Stimulated activated CD4-positive, alpha-beta T cell treated with anti-CD3 and anti-CD28 coated beads, Interleukin-4, amount 100 ng/mL, for 1 hour (primary cell): ENCODE results near the gene ATMIN.

Experiments
- DNase-seq: peaks from one replicate; pipeline ENCODE4 v3.0.0-alpha.2; 2020

The ATMIN gene

DNA sequence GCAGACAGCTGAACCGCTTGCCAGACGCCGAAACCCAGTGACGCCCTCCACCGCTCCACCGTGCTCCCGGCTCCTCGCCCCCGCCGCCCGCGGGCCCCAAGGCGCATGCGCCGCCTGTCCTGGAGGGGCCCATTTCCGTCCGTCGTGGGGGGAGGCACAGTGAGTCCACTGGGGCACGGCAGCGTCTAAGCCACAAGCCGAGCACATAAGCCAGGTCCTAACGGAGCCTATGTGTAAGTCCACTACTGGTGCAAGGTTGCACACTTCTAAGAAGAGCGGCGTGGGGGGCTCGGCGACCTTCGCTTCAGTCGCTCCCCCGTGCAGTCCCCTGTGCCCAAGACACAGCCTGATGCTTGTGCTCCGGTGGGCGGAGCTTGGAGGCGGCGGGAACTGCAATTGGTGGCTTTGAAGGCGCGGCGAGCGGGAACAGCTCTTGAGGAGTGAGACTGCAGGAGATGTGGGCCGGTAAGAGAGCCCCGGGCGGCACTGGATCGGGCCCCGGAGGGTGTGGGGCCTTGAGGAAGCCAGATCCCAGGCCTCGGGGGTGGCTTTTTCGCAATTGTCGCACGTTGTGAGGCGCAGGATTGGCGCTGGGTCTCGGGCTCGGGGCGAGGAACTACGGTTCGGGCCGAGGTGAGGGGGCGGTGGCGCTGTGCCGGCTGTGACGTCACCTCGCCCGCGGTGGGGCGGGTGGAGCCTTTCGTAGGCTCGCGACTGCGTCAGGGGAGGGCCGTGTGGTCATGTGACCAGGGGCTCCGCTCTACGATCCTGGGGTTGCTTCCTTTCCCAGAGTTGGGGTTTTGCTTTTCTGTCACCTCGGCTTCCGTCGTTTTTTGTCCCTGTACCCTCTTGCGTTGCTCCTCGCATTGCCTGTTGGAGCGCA lies 28.6 kb upstream of the ATMIN start, which contains the start of the genes CENPN and CMC2:
CENPN (plus strand) TSS at position 402 of the 883 bp plus-strand sequence. CDS start 4,726 bp downstream, outside the sequence.
CMC2 (minus strand) TSS at position 73 of the 883 bp plus-strand sequence. CDS start 9,491 bp downstream, outside the sequence.
- peak; percentile 96 for DNase-seq

DNA sequence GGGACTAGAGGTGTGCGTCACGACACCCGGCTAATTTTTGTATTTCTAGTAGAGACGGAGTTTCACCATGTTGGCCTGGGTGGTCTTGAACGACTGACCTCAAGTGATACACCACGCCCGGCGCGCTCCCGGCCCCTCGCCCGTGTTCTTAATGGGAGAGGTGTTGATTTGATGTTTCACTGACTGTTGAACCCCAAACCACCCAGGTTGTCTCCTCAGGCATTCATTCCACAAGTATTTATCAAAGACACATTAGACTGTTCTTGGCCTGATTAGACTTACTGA lies 27.2 kb upstream of the ATMIN start:
- DNase-seq = no peak

DNA sequence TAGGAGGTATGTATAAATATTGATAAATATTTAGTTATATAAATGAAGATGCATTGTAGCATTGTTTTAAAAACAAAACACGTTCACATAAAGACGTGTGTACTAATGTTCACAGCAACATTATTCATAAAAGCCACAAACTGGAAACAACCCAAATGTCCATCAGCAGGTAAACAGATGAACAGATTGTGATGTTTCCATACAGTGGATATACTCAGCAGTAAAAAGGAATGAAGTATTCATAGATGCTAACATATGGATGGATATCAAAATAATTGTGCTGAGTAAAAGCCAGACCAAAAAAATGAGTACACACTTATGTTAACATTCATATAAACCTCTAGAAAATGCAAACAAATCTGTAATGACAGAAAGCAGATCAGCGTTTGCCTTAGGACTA lies 22.7 kb upstream of the ATMIN start:
- no peak for DNase-seq

DNA sequence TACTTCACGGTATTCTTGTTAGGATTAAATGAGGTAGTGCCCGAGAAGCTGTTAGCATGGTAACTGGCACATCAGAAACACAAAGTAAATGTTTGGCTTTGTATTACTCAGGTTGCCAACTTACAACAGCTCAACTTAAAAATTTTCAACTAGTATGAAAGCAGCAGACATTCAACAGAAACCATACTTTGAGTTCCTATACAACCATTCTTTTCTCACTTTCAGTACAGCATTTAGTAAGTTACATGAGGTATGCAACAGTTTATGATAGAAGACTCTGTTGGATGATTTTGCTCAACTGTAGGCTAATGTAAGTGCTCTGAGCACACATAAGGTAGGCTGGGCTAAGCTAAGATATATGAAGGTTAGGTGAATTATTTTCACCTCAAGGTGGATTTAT lies 21.0 kb upstream of the ATMIN start:
- DNase-seq = no peak

DNA sequence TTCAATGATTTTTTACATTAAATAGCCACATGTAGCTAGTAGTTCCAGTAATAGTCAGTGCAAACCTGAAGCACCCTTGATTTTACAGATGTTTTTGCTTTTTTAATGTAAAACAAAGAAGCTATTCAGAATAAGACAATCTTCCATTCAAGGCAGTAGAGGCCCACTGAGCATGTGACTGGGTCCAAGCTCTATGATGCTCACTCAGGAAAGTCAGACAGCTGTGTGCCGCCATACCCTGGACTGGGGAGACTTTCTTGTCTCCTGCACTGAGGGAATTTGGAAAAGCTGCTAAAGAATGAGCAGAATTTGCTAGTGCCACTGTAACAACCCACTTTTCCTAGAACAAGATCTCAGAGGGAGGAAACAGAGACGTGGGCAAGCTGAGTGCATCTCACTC lies 17.1 kb upstream of the ATMIN start:
- no peak for DNase-seq

DNA sequence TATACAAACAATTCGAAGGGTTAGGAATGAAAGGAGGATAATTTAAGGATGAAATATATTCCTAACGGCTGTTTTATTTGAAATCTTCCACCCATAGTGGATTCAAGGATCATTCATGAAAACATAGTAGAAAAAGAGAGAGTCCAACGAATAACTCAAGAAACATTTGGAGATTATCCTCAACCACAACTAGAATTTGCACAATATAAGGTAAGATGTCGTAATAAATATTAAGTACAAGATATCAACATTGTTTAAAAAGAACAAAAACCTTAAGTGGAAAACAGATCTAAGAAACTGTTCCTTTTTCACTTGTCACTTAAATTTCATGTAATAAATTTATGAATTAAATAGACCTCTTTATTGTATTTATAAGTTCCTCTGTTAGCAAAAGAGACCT lies 9.2 kb upstream of the ATMIN start:
- DNase-seq = no peak

DNA sequence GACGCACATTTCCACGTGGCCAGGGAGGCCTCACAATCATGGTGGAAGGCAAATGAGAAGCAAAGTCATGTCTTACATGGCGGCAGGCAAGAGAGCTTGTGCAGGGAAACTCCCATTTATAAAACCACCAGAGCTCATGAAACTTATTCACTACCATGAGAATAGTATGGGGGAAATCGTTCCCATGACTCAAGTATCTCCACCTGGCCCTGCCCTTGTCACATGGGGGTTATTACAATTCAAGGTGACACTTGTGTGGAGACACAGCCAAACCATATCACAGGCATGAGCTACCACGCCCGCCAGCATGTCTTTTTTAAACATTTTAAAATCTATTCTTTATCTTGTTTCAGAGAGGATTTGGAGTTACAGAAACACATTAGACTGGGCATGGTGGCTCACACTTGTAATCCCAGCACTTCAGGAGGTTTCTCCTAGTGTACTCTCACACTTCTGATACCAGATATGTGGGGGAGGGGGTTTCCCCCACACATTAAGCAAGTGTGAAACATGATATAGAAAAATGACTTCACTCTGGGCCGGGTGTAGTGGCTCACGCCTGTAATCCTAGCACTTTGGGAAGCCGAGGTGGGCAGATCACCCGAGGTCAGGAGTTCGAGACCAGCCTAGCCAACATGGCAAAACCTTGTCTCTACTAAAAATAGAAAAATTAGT lies 5.6 kb upstream of the ATMIN start:
- DNase-seq = no peak

DNA sequence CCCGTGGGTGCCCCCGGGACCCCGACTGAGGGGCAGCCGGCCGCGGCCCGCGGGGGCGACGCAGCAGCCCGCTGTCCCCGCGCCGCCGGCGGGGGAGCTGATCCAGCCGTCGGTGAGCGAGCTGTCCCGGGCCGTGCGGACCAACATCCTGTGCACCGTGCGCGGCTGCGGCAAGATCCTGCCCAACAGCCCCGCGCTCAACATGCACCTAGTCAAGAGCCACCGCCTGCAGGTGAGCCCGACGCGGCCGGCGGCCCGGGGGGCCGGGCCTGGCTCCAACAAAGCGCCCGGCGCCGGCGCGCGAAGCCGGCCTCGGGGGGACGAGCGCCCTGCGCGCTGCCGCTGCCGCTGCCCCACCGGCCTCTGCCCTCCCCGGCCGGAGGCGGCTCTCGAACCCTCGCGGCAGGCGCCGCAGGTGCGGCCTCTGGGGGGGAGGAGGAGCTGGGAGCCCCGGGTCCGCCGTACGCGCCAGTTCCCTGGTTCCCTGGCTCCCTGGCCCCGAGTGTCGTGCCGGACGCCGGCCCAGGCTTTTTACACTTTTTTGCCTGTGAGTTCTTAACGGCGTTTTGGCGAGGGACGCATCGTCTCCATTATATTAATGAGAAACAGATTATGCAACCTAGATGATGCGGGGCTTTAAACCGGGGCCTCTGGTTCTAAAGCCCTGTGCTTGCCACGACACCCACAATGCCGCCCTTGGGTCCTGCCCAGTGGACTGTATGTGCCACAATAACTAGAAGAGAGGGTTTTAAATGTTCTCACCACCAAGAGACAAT lies 521 bp downstream of the ATMIN start:
- peak; percentile 51 for DNase-seq

DNA sequence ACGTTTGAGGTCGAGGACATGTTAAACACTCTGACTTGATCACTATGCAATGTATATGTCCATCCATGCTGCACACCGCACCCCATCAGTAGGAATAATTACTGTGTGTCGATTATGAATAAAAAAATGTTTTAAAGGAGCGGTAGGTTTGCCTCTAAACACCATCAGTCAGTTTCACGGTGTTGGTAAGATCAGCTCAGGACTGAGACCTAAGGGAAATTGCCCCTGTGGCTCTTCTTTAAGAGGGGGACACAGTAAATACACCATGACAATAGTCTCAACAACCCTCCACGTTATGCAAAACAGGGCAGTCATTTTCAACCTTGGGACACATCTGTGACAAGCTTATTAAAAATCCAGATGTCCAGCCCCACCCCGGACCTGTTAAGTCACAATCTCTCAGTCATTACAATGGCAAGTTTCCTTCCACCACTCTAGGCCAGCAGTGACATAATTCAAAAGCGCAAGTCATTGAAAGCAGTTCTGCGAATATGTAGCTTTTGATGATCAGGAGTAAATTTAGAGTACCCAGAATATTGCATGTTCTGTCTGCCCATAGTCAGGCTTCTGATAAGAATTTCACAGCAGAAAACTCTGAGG lies 1.2 kb downstream of the ATMIN start:
- no peak for DNase-seq

DNA sequence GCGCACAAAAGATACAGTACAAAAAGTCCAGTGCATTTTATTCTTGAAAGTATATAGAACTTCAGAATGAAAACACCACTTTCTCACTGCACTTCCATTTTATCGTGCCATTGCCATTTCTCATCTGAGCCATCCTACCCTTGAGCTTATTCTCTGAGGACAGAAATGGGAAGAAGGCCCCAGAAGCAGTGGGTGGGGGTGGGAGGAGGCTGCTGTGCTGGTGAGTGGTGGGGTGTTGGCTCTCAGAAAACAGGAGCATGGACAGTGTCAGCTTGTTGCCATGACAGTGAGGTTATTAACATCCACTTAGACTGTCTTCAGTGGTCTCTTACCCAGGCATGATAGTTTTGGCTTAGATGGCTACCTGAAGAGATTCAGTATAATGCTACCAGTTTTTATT lies 4.5 kb downstream of the ATMIN start:
- no peak for DNase-seq

DNA sequence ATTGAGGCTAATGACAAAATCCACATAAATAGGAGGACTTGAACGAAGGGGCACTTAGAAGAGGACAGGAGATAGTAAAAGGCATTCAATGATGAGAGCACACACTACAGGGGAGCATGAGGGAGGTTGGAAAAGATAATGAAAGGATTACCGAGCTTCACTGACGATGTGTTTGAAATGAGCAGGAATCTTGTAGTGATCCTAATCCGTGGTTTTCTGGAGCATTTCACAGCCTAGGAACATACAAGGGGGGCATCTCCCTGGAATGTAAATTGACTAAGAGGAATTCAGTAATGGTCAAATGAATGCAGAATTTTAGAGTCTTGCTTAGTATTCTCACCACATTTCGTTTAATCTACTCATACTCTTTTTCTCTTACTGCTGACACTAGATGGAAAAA lies 5.2 kb downstream of the ATMIN start:
- no peak for DNase-seq

DNA sequence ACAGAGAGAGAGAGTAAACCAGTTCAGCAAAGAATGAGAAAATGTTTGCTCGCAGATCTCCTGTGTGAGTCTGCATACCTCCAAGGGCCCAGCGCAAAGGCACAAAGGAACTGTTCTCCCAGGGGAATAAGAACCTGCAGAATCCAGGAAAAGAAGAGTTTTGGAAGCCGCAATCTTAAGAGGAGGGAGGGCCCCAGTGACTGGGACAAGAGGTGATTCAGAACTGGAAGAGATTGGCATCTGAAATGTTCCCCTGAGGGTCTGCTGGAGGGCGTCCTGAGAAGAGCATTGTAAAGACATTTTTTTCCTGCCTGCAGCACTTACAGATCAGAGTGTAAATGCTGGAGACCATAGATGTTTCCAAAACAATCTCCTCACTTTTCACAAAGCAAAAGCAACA lies 6.1 kb downstream of the ATMIN start:
- DNase-seq = no peak

DNA sequence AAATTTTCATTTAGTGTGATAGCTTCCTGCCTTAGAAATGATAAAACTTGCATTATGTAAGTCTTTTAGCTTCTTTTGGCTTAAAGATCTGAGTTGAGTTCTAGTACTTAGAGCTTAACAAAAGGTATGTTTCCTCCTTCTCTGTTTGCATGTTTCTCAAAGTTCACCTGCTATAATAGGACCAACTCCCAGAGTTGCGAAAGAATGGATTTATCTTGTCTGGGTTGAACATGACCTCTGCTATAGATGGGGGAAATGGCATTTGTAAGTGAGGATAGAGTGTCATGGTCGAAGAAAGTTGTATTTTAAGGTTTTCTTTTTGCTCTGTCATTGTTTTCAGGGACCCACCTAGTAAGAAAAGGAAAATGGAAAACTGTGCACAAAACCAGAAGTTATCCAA lies 7.2 kb downstream of the ATMIN start:
- no peak for DNase-seq

DNA sequence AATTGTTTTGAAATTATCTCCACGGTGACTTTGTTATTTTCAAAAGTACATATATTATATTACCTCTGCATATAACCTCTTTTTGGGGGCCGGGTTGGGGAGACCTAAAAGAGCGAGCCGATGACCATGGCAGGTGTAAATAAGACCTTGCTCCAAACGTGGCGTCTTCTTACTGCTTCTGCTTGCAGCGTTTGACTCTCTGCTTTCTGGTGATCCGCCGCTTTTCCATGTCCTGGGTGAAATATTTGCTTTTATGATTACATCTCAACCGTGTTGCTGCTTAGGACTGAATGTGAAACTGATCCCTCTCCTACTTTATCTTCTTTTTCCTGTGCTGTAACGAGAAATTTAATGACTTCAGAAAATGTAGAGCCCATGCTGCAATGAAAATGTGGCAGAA lies 18.1 kb downstream of the ATMIN start:
- no peak for DNase-seq

DNA sequence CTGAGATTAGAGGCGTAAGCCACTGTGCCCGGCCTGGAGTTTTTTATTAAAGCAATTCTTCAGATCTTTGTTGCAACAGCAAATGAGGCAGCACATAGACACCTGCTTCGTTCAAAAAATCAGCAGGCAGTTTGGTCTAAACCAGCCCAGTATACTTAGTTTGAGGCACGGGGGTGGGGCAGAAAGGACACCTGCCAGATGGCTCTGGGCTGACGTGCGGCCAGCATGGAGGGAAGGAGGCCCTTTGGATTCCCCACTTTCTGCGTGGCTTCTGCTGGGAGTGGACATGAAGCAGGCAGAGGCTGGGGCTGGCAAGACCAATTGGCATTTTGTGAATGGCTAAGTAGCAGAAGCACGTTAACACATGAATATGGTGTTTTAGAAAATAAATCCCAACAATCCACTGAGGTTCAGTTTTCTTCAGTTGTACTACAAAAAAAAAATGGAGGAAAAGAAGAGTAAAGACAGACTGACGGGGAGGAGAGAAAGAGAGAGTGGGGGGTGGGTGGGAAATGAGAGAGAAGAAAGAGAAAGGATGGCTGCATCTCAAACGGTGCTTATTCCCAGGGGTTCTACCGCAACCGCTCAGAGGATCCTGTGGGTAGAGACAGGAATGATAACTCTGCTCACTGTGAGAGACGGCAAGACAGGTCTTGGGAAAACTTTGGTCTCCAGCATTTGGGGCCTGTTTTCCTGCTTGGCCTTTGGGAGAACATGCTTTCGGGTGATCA lies 25.1 kb downstream of the ATMIN start:
- DNase-seq = no peak

DNA sequence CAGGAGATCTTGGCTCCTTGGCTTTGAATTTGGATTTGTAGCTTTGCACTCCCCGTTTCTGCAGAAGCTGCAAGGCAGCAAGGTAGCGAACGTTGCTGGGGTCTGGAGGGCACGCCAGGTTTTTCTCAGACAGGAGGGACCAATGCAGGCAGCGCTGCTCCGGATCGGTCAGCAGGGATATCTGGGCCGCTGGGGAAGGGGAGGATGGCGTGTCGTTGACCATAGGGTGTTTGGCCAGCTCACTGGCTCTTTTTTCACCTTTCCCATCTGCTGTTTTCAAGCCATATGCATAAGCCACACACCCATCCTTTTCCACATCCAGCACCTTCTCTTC lies 25.6 kb downstream of the ATMIN start:
- DNase-seq = no peak

DNA sequence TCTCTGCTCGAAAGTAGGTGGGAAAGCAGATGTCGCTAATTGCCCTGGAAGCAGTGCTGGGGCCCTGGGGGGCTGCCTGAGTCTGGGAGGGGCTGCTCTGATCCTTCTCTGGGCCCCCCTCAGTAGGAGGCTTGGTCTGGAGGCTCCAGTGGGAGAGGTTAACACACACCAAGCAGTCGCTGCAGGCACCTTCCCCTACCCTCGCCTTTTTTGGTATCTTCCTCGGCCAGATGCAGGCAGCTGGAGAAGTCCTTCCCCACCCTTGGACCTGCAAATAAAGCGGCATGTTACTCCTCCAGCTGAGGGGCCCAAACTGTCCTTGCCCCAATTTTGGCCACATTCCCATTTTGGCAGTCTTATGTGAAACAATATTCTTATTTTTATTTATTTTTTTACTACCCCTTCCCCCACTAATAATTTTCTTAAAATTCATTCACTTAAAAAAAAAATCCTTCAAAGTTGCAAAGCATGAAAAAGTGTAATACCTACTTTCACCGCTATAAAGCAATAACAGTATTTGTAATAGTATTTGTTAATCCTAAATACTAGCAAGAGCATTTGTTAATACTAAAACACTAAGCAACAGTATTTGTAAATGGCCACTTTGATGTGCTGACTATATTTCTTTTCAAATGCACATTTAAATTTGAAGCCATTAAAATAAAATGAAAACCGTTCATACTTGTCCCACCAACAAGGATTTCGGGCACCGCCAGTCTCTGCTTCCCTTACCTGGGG lies 26.4 kb downstream of the ATMIN start:
- no peak for DNase-seq

DNA sequence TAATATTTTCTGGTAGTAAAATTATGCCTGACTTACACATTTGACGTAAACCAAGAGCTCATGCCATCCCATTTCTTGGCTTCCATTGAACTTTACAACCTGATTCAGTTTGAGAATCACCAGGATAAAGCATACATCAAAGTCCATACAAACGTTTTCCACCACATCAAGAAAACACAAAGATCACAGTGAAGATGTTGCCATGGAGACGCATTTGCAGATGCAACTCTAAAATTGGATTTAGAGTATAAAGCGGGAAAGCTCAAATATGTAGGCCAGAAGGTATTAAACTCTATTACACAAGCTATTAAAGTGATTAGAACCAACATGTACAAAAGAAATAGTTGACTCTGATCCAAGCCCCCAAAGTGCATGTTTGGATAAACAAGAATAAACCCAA lies 31.0 kb downstream of the ATMIN start:
- no peak for DNase-seq

DNA sequence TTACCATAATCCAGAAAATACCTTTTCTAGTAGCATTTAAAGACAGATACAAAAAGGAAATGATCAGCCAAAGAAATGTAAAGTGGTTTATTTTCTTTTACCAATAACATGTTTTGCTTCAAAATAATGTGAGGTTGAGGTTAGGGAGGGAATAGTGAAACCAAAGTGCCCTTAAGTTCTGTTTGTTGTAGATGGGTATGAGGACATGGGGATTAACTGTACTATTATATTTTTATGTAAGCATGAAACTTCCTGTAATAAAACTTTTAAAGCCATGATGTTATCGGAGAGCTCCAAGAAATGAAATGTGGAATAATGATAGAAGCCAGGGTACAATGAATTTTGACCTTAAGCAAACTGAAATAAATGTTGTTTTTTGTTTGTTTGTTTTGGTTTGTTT lies 31.5 kb downstream of the ATMIN start:
- DNase-seq = no peak

DNA sequence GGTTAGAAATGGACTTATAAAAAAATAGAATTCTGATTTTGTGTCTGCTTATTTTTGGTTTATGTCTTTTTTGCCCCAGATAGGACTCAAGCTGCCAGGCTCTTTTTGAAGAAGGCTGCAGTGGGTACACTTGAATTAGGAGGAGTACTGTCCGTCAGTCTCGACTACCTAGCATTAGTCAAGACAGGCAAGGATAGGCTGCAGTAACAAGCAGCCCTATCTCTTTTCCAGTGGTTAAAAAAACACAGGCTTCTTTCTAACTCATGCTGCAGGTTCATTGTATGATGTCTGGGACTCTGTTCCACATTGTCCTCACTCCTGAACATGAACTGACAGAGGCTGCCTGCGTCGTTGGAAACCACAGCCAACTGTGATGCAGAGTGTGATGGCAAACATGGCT lies 33.4 kb downstream of the ATMIN start:
- no peak for DNase-seq

DNA sequence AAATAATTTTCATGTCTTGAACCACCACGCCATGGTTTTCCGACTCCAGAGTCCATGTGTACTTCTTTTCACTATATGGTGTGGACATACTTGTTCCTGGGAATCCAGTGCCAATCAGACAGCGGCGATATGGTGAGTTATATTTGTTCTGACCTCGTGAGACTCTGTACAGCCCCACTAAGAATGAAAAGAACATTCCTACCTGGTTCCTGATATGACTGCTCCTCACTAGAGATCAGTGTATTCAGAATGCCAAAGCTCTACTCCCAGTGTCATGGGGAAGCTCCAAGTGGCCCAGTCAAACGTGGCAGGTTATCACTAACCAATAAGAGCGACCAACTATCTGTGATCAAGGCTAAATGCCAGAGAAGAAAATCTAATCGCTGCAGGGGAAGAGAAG lies 35.3 kb downstream of the ATMIN start:
- no peak for DNase-seq

DNA sequence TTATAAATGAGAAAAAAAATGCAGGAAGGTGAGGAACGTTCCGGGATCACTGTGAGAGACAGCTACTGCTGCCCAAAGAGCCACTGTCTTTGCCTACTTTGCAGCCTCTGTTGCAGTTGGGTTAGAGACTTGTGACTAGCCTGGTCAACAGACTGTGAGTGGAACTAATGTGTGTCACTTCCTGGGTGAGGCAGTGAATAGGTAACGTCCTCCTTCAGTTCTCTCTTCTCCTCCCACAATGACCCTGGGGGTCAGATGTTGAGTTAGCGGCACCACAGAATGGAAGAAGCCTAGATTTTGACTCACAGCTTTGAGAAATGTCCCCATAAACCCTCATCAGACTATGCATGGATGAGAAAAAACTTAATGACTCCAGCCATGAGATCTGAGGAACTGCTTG lies 36.2 kb downstream of the ATMIN start:
- no peak for DNase-seq
